Measurements from ENCODE around the gene SAMD11. TPM values are rescaled to one million over a fixed set of nuclear protein-coding genes. Genes with fewer than 3 reads are reported as not detected.

Gene SAMD11
- total RNA-seq, 1 donor from 2014 or later = 15.0 TPM

GRCh38 chr1:962381-963300, 38.9 kb downstream of the SAMD11 start:
- DNase-seq (ENCODE audit: low spot score) = no peak

DNA sequence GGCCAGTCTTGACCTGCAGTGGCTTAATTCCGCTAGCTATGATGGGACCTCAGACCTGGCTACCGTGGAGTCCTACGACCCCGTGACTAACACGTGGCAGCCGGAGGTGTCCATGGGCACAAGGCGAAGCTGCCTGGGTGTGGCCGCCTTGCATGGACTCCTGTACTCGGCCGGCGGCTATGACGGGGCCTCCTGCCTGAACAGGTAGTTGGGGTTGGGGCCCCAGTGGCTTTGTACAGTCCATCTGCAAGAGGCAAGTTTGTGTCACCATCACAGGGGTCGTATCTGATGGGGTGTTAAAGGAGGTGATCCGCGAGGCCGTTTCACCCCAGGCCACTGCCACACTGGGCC, 39.6 kb downstream of the SAMD11 start:
- no peak for DNase-seq (ENCODE audit: low spot score)

- DNase-seq (ENCODE audit: low spot score) = no peak
These were observed 40.2 kb downstream of the SAMD11 start for GRCh38 chr1:963746-964525.

- DNase-seq (ENCODE audit: low spot score) = no peak
These were observed 41.2 kb downstream of the SAMD11 start for GRCh38 chr1:964691-965525.

GRCh38 chr1:965526-966134, 41.9 kb downstream of the SAMD11 start:
- no peak for DNase-seq (ENCODE audit: low spot score)

DNA sequence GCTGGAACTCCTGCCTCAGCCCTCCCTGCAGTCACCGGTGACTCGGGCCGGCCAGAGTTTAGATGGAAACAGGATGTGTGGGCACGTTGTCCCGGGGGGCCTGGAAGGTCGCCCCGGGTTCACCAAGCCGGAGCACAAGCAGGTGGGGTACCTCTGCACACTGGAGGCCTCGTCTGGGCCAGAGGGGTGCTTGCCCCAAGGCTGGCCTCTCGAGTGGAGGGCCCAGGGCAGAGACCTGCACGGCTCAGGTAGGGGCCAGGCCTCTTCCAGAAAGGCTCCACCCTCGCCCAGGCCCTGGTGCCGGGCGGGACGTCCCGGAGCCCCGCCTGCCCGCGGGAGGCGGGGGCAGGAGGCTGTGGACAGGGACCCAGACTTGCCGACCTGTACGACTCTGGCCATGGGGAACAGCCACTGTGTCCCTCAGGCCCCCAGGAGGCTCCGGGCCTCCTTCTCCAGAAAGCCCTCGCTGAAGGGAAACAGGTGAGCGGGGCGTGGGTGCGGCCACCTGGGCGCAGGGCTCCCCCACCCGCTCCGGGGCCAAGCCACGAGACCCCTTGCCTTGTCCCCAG, 42.5 kb downstream of the SAMD11 start, which contains the start of gene PLEKHN1:
Gene PLEKHN1, plus strand, starts transcription at position 348 of the 569 bp plus-strand sequence. Its CDS starts 50 bp downstream, at position 398.
- DNase-seq (ENCODE audit: low spot score) = no peak

DNA sequence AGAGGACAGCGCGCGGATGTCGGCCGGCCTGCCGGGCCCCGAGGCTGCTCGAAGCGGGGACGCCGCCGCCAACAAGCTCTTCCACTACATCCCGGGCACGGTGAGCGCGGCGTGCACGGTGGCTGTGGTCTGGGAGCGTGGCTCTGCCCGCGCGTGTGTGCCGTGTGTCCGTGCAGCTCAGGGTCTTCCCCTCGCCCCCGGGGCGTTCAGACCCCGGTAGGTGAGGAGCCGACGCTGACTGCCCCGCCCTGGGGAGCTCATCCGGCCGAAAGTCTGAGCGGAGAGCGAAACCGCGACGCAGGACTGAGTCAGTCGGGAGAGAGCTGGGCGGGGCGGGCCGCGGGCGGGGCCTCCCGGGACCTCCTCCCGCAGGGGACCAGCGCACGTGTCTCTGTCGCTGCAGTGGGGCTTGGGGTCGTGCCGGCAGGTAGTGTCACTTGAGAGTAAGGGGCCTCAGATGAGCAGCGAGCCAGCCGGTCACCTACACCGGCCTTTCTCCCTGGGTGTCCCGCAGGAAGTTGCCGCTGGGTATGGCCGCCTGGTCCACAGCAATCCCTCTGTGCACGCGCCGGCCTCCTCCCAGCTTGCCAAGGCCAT, 43.1 kb downstream of the SAMD11 start:
- DNase-seq (ENCODE audit: low spot score) = peak; percentile 53

- no peak for DNase-seq (ENCODE audit: low spot score)
These were observed 44.0 kb downstream of the SAMD11 start for GRCh38 chr1:967466-968343.

DNA sequence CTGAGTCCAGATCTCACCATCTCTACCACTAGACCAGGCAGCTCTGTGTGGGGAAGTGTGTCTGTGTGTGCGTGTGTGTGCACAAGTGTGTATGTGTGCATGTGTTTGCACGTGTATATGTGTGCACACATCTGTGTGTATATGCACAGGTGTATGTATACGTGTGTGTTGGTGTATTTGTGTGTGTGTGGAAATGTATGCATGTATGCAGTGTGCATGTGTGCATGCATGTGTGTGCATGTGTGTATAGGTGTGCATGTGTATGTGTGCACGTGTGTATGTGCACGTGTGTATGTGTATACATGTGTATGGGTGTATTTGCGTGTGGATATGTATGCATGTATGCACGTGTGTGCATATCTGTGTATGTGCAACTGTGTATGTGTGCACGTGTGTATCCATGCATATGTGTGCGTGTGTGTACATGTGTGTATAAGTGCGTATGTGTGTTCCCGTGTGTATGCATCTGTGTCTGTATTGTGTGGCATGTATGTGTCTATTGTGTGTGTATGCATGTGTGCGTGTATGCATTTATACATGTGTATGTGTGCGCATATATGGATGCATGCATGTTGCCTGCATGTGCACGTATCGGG, 45.6 kb downstream of the SAMD11 start:
- DNase-seq (ENCODE audit: low spot score) = no peak

- no peak for DNase-seq (ENCODE audit: low spot score)
These were observed 46.7 kb downstream of the SAMD11 start for GRCh38 chr1:970242-970972.

GRCh38 chr1:970973-971730, 47.4 kb downstream of the SAMD11 start:
- DNase-seq (ENCODE audit: low spot score) = no peak

GRCh38 chr1:971751-972506, 48.2 kb downstream of the SAMD11 start:
- DNase-seq (ENCODE audit: low spot score) = no peak

GRCh38 chr1:972726-973458, 49.2 kb downstream of the SAMD11 start:
- DNase-seq (ENCODE audit: low spot score) = no peak

DNA sequence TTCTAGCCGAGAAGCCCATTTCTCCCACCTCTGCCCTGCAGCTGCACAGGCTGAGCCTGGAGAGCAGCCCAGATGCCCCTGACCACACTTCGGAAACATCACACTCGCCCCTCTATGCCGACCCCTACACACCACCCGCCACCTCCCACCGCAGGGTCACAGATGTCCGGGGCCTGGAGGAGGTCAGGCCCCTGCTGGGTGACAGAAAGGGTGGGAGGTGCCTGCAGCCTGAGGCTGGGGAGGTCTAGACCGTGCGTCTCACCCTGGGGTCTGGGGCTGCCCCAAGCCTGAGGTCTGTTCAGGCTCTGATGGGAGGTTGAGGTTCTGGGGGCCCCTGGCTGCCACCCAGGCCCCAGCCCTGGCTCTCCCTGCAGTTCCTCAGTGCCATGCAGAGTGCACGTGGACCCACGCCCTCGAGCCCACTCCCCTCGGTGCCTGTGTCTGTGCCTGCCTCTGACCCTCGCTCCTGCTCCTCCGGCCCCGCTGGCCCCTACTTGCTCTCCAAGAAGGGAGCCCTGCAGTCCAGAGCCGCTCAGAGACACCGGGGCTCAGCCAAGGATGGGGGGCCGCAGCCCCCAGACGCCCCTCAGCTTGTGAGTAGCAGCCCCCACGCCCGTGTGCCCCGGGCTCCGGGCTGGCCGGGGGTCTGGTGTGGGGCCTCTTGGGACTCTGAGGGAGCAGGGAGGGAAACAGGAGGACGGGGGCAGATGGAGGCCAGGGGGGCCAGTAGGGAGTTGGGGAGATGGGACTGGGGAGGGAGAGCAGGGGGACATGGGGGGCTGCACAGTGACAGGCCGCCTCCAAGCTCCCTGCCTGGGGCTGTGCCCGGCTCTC, 50.0 kb downstream of the SAMD11 start:
- no peak for DNase-seq (ENCODE audit: low spot score)

DNA sequence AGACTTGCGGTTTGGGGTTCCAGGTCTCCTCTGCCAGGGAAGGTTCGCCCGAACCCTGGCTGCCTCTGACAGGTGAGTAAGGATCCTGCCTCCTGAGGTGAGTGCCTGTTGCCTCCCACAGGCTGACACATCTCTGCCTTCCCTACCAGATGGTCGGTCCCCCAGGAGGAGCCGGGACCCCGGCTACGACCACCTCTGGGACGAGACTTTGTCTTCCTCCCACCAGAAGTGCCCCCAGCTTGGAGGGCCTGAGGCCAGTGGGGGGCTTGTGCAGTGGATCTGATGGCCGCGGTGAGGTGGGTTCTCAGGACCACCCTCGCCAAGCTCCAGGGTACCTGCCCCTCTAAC, 50.5 kb downstream of the SAMD11 start:
- no peak for DNase-seq (ENCODE audit: low spot score)

Measured in mucosa of gallbladder (tissue), 1 donor.